Ishikawa (cell line): ENCODE measurements around the gene GINS3.

Experiments used
- CEBPB ChIP-seq: IDR thresholded peaks from 2 replicates; pipeline ENCODE4 v1.6.1; 2012
- CREB1 ChIP-seq: IDR thresholded peaks from 2 replicates; pipeline ENCODE4 v1.6.1; 2012; ENCODE audit warnings: low read depth
- EGR1 ChIP-seq: IDR thresholded peaks from 2 replicates; pipeline ENCODE4 v1.6.1; 2012
- EP300 ChIP-seq: IDR thresholded peaks from 2 replicates; pipeline ENCODE4 v1.6.1; 2012; ENCODE audit warnings: borderline replicate concordance
- FOXM1 ChIP-seq: IDR thresholded peaks from 2 replicates; pipeline ENCODE4 v1.6.1; 2012; ENCODE audit warnings: low read depth, borderline replicate concordance
- MAX ChIP-seq: IDR thresholded peaks from 2 replicates; pipeline ENCODE4 v1.6.1; 2012
- NFIC ChIP-seq: IDR thresholded peaks from 2 replicates; pipeline ENCODE4 v1.6.1; 2012
- RAD21 ChIP-seq: IDR thresholded peaks from 2 replicates; pipeline ENCODE4 v1.6.1; 2012; ENCODE audit warnings: low read depth
- REST ChIP-seq: IDR thresholded peaks from 2 replicates; pipeline ENCODE4 v1.6.1; 2012; ENCODE audit warnings: low read depth, mild to moderate bottlenecking
- TAF1 ChIP-seq: IDR thresholded peaks from 2 replicates; pipeline ENCODE4 v1.6.1; 2012; ENCODE audit warnings: low read depth, mild to moderate bottlenecking
- TCF12 ChIP-seq: IDR thresholded peaks from 2 replicates; pipeline ENCODE4 v1.6.1; 2012; ENCODE audit warnings: low read depth
- TEAD4 ChIP-seq: IDR thresholded peaks from 2 replicates; pipeline ENCODE4 v1.6.1; 2012
- USF1 ChIP-seq: IDR thresholded peaks from 2 replicates; pipeline ENCODE4 v1.6.1; 2012
- YY1 ChIP-seq: IDR thresholded peaks from 2 replicates; pipeline ENCODE4 v1.6.1; 2012; ENCODE audit warnings: low read depth
- ZBTB7A ChIP-seq: IDR thresholded peaks from 2 replicates; pipeline ENCODE4 v1.6.1; 2012; ENCODE audit warnings: low read depth

Gene GINS3

GRCh38 chr16:58393138-58393504 is 850 bp downstream of the GINS3 start:
- no peak for TF ChIP-seq CEBPB
- TF ChIP-seq NFIC: no peak
- TF ChIP-seq ZBTB7A: no peak
- TF ChIP-seq FOXM1: no peak
- TF ChIP-seq EP300: no peak
- TF ChIP-seq TEAD4: no peak
- TF ChIP-seq MAX: no peak
- no peak for TF ChIP-seq CREB1
- TF ChIP-seq YY1: no peak
- no peak for TF ChIP-seq EGR1
- no peak for TF ChIP-seq RAD21

GRCh38 chr16:58399718-58400633 is 7.7 kb downstream of the GINS3 start:
- no peak for TF ChIP-seq TCF12
- TF ChIP-seq CREB1: no peak
- no peak for TF ChIP-seq YY1

GRCh38 chr16:58402796-58403195 is 10.5 kb downstream of the GINS3 start:
- TF ChIP-seq REST (no peak), CREB1 (no peak), YY1 (no peak), NFIC (no peak), TCF12 (no peak), TEAD4 (no peak), CEBPB (no peak), USF1 (no peak), EP300 (no peak), TAF1 (no peak), RAD21 (no peak), ZBTB7A (no peak)

- TF ChIP-seq CEBPB (no peak), TAF1 (no peak), RAD21 (no peak), EGR1 (no peak), TCF12 (no peak), USF1 (no peak), TEAD4 (no peak), EP300 (no peak), ZBTB7A (no peak), MAX (no peak), YY1 (no peak), CREB1 (no peak), FOXM1 (no peak), REST (no peak), NFIC (no peak)
These were observed 17.2 kb downstream of the GINS3 start for GRCh38 chr16:58409316-58409973.

- TF ChIP-seq EGR1: no peak
- no peak for TF ChIP-seq TEAD4
- no peak for TF ChIP-seq USF1
- no peak for TF ChIP-seq CEBPB
- TF ChIP-seq NFIC: no peak
- TF ChIP-seq MAX: no peak
- no peak for TF ChIP-seq FOXM1
- no peak for TF ChIP-seq TCF12
- no peak for TF ChIP-seq RAD21
- TF ChIP-seq TAF1: no peak
- no peak for TF ChIP-seq REST
- TF ChIP-seq ZBTB7A: no peak
- TF ChIP-seq CREB1: no peak
- no peak for TF ChIP-seq EP300
- no peak for TF ChIP-seq YY1
These were observed 19.1 kb downstream of the GINS3 start for GRCh38 chr16:58411336-58411735.
